Measurements from ENCODE around the gene SLCO1B1.

GRCh38 chr12:21129906-21130305 is 1.1 kb upstream of the SLCO1B1 start:
- TF ChIP-seq EP300 (IDR thresholded peaks at IDR 0.05): no peak
- TF ChIP-seq POLR2A (IDR thresholded peaks at IDR 0.05): no peak
- TF ChIP-seq POLR2AphosphoS5 (IDR thresholded peaks at IDR 0.05): no peak
